Astrocyte (in vitro differentiated cells and primary cell): ENCODE results near the gene COL4A4. TPM values are rescaled to one million over a fixed set of nuclear protein-coding genes. Genes with fewer than 3 reads are reported as not detected.

Experiments
- DNase-seq: peaks from one replicate; pipeline ENCODE4 v3.0.0-alpha.2; 2010; ENCODE audit warnings: low read depth
- FAIRE-seq: peaks from 2 replicates; lab custom pipeline; 2011; peaks lifted over from hg19 to GRCh38; lab: Jason Lieb, UNC
- H2AFZ ChIP-seq: 2 replicates; pipeline ENCODE4 v1.6.0; 2012; ENCODE audit warnings: low read depth, low read length, inconsistent platforms
- H3K27ac ChIP-seq: 2 replicates; pipeline ENCODE4 v1.5.1; 2011; ENCODE audit warnings: low read depth, low read length, inconsistent platforms
- H3K27me3 ChIP-seq: 2 replicates; pipeline ENCODE4 v1.6.0; 2011; ENCODE audit warnings: low read length, inconsistent platforms; ENCODE audit not compliant: insufficient read depth
- H3K36me3 ChIP-seq: 2 replicates; pipeline ENCODE4 v1.5.1; 2011; ENCODE audit warnings: low read length, inconsistent platforms; ENCODE audit not compliant: insufficient read depth
- H3K4me1 ChIP-seq: 2 replicates; pipeline ENCODE4 v1.5.1; 2011; ENCODE audit warnings: low read length, inconsistent platforms; ENCODE audit not compliant: insufficient read depth
- H3K4me2 ChIP-seq: 2 replicates; pipeline ENCODE4 v1.6.0; 2012; ENCODE audit warnings: low read length, inconsistent platforms
- H3K4me3 ChIP-seq: 2 replicates; pipeline ENCODE4 v1.5.1; 2011; ENCODE audit warnings: low read depth, mild to moderate bottlenecking, low read length, inconsistent platforms; ENCODE audit not compliant: insufficient read depth
- H3K79me2 ChIP-seq: 2 replicates; pipeline ENCODE4 v1.6.0; 2012; ENCODE audit warnings: mild to moderate bottlenecking, low read length, inconsistent platforms; ENCODE audit not compliant: insufficient read depth
- H3K9ac ChIP-seq: 2 replicates; pipeline ENCODE4 v1.6.0; 2012; ENCODE audit warnings: mild to moderate bottlenecking, low read length, inconsistent platforms
- H3K9me3 ChIP-seq: 2 replicates; pipeline ENCODE4 v1.5.1; 2012; ENCODE audit warnings: low read depth, mild to moderate bottlenecking, low read length, inconsistent platforms; ENCODE audit not compliant: insufficient read depth
- H4K20me1 ChIP-seq: 2 replicates; pipeline ENCODE4 v1.6.0; 2012; ENCODE audit warnings: low read length, inconsistent platforms; ENCODE audit not compliant: insufficient read depth
- H3K27ac Mint-ChIP-seq: one replicate; pipeline ENCODE4 v1.8.0; 2021; ENCODE audit warnings: mild to moderate bottlenecking, mixed read lengths; ENCODE audit not compliant: unreplicated experiment
- H3K27me3 Mint-ChIP-seq: one replicate; pipeline ENCODE4 v1.8.0; 2021; ENCODE audit warnings: low read depth, mixed read lengths; ENCODE audit not compliant: unreplicated experiment
- H3K36me3 Mint-ChIP-seq: one replicate; pipeline ENCODE4 v1.8.0; 2021; ENCODE audit warnings: low read depth, mixed read lengths; ENCODE audit not compliant: unreplicated experiment
- H3K4me1 Mint-ChIP-seq: one replicate; pipeline ENCODE4 v1.8.0; 2021; ENCODE audit warnings: low read depth, mixed read lengths; ENCODE audit not compliant: unreplicated experiment
- H3K4me3 Mint-ChIP-seq: one replicate; pipeline ENCODE4 v1.8.0; 2021; ENCODE audit warnings: mild to moderate bottlenecking, moderate library complexity, mixed read lengths; ENCODE audit not compliant: unreplicated experiment
- H3K9me3 Mint-ChIP-seq: one replicate; pipeline ENCODE4 v1.8.0; 2021; ENCODE audit warnings: mild to moderate bottlenecking, mixed read lengths; ENCODE audit not compliant: unreplicated experiment
- CTCF ChIP-seq: IDR thresholded peaks from 2 replicates; pipeline ENCODE4 v1.5.1; 2011; ENCODE audit warnings: low read depth, mild to moderate bottlenecking, inconsistent platforms, low read length, moderate library complexity; ENCODE audit not compliant: insufficient read depth
- EZH2 ChIP-seq: IDR thresholded peaks from 2 replicates; pipeline ENCODE4 v1.6.1; 2012; ENCODE audit warnings: mild to moderate bottlenecking, low read length, inconsistent platforms; ENCODE audit not compliant: insufficient read depth
- total RNA-seq: library from RNA; stranded (reverse); gene quantifications from 2 replicates; pipeline ENCODE4 v1.2.1, GENCODE V29; 2021

The COL4A4 gene
- total RNA-seq, 1 donor from 2014 or later = 0.36 TPM

GRCh38 chr2:226971770-226972169, 192.2 kb downstream of the COL4A4 start:
- no peaks in the 10 kb centered on the region for H3K9me3 Mint-ChIP-seq
- peaks cover 9% of the 10 kb centered on the region for H3K36me3 Mint-ChIP-seq
- H3K4me1 Mint-ChIP-seq = no peaks in the 10 kb centered on the region

GRCh38 chr2:226971084-226971483, 192.9 kb downstream of the COL4A4 start:
- Mint-ChIP-seq H3K4me3 (no peak overlapping the region), H3K36me3 (peaks cover 9% of the 10 kb centered on the region)
- FAIRE-seq = no peak

More at GRCh38 chr2:226971770-226972169, 192.2 kb downstream of the COL4A4 start:
- H4K20me1 ChIP-seq = no peaks in the 10 kb centered on the region
- no peak overlapping the region for H3K27ac ChIP-seq
- no peak overlapping the region for H3K4me3 ChIP-seq
- H3K27me3 ChIP-seq = no peaks in the 10 kb centered on the region
- TF ChIP-seq CTCF = no peak
- TF ChIP-seq EZH2 = no peak
- Mint-ChIP-seq H3K27me3 (no peaks in the 10 kb centered on the region), H3K27ac (no peak overlapping the region), H3K4me3 (no peak overlapping the region)
- H3K79me2 ChIP-seq = no peaks in the 10 kb centered on the region
- no peak for FAIRE-seq
- H3K4me1 ChIP-seq = peaks cover 16% of the 10 kb centered on the region
- no peak overlapping the region for H3K4me2 ChIP-seq
- H3K36me3 ChIP-seq = no peaks in the 10 kb centered on the region
- no peak overlapping the region for H3K9ac ChIP-seq
- no peak overlapping the region for H2AFZ ChIP-seq
- no peak for DNase-seq
- no peaks in the 10 kb centered on the region for H3K9me3 ChIP-seq

More at GRCh38 chr2:226971084-226971483, 192.9 kb downstream of the COL4A4 start:
- peaks cover 16% of the 10 kb centered on the region for H3K4me1 ChIP-seq
- H3K36me3 ChIP-seq = no peaks in the 10 kb centered on the region
- no peak overlapping the region for H3K4me2 ChIP-seq
- Mint-ChIP-seq H3K27ac (no peak overlapping the region), H3K4me1 (no peaks in the 10 kb centered on the region), H3K27me3 (no peaks in the 10 kb centered on the region), H3K9me3 (no peaks in the 10 kb centered on the region)
- H2AFZ ChIP-seq = no peak overlapping the region
- H3K79me2 ChIP-seq = no peaks in the 10 kb centered on the region
- no peak overlapping the region for H3K9ac ChIP-seq
- H3K4me3 ChIP-seq = no peak overlapping the region
- no peak for TF ChIP-seq EZH2
- no peak for TF ChIP-seq CTCF
- H3K27me3 ChIP-seq = no peaks in the 10 kb centered on the region
- no peak overlapping the region for H3K27ac ChIP-seq
- H3K9me3 ChIP-seq = no peaks in the 10 kb centered on the region
- no peaks in the 10 kb centered on the region for H4K20me1 ChIP-seq
- DNase-seq = no peak
